WTC11 (cell line): Measurements from ENCODE around the gene SYK. TPM values are rescaled to one million over a fixed set of nuclear protein-coding genes. Genes with fewer than 3 reads are reported as not detected.

Experiments
- ATAC-seq: fragments of 200-7000 bp; cut with Tn5 transposase; 2 replicates; pipeline ENCODE4 v1.10.0; 2021; ENCODE audit warnings: mild to moderate bottlenecking, moderate library complexity
- CTCF ChIA-PET: fragments of 300-600 bp; sonication (Branson Sonifier 250); formaldehyde crosslinking; loops from one replicate; lab custom pipeline; 2021; ENCODE audit warnings: antibody characterized with exemption; lab: Charles Lee
- POLR2A ChIA-PET: fragments of 350-600 bp; sonication (Branson Sonifier 250); formaldehyde crosslinking; loops from one replicate; lab custom pipeline; 2021; ENCODE audit warnings: antibody characterized with exemption; lab: Charles Lee
- DNase-seq: peaks from one replicate; pipeline ENCODE4 v3.0.0; 2021; ENCODE audit warnings: low spot score
- H3K27ac Mint-ChIP-seq: 2 replicates; pipeline ENCODE4 v1.8.0; 2021; ENCODE audit warnings: mixed read lengths
- H3K27me3 Mint-ChIP-seq: 2 replicates; pipeline ENCODE4 v1.8.0; 2021; ENCODE audit warnings: low read depth, mild to moderate bottlenecking, moderate library complexity, mixed read lengths
- H3K36me3 Mint-ChIP-seq: 2 replicates; pipeline ENCODE4 v1.8.0; 2021; ENCODE audit warnings: mixed read lengths
- H3K4me1 Mint-ChIP-seq: 2 replicates; pipeline ENCODE4 v1.8.0; 2022; ENCODE audit warnings: mixed read lengths
- H3K4me3 Mint-ChIP-seq: 2 replicates; pipeline ENCODE4 v1.8.0; 2021; ENCODE audit warnings: mild to moderate bottlenecking, moderate library complexity, mixed read lengths
- H3K9me3 Mint-ChIP-seq: 2 replicates; pipeline ENCODE4 v1.8.0; 2021; ENCODE audit warnings: mixed read lengths
- ATF1 ChIP-seq: sonication (generic); formaldehyde crosslinking; IDR thresholded peaks from 2 replicates; pipeline ENCODE4 v1.8.1; 2023; ENCODE audit warnings: mild to moderate bottlenecking, moderate library complexity, missing genetic modification reagents
- EMX1 ChIP-seq: fragments of 250-450 bp; sonication (Bioruptor Pico); IDR thresholded peaks from 2 replicates; pipeline ENCODE4 v1.8.0; 2021; ENCODE audit warnings: mild to moderate bottlenecking
- FOXP1 ChIP-seq: sonication (generic); formaldehyde crosslinking; IDR thresholded peaks from 2 replicates; pipeline ENCODE4 v1.8.0; 2022; ENCODE audit warnings: missing genetic modification reagents, mild to moderate bottlenecking, moderate library complexity, borderline replicate concordance
- GTF2I ChIP-seq: fragments of 250-450 bp; sonication (Bioruptor Pico); conservative IDR thresholded peaks from 2 replicates; pipeline ENCODE4 v1.4.0; 2021; ENCODE audit warnings: mild to moderate bottlenecking
- NFATC4 ChIP-seq: fragments of 250-450 bp; sonication (Bioruptor Pico); IDR thresholded peaks from 2 replicates; pipeline ENCODE4 v1.9.0; 2021; ENCODE audit warnings: mild to moderate bottlenecking
- RORB ChIP-seq: fragments of 250-450 bp; sonication (Bioruptor Pico); IDR thresholded peaks from 2 replicates; pipeline ENCODE4 v1.9.0; 2021; ENCODE audit warnings: mild to moderate bottlenecking
- SMAD4 ChIP-seq: sonication (generic); formaldehyde crosslinking; IDR thresholded peaks from 2 replicates; pipeline ENCODE4 v1.8.0; 2022; ENCODE audit warnings: mild to moderate bottlenecking, missing genetic modification reagents
- ZNF138 ChIP-seq: sonication (generic); formaldehyde crosslinking; conservative IDR thresholded peaks from 2 replicates; pipeline ENCODE4 v1.8.1; 2022; ENCODE audit warnings: mild to moderate bottlenecking, moderate library complexity, missing genetic modification reagents
- ZNF396 ChIP-seq: fragments of 250-450 bp; sonication (Bioruptor Pico); IDR thresholded peaks from 2 replicates; pipeline ENCODE4 v1.8.0; 2021; ENCODE audit warnings: mild to moderate bottlenecking, moderate library complexity, borderline replicate concordance
- total RNA-seq: library from RNA; stranded (reverse); gene quantifications from 3 replicates; pipeline ENCODE4 v1.2.3, GENCODE V29; 2021
- TF ChIP-seq, protein P1 (sequence below): sonication (generic); formaldehyde crosslinking; IDR thresholded peaks from 2 replicates; pipeline ENCODE4 v1.8.0; 2022; ENCODE audit warnings: mild to moderate bottlenecking, missing genetic modification reagents
- TF ChIP-seq, protein P2 (sequence below): sonication (generic); formaldehyde crosslinking; IDR thresholded peaks from 2 replicates; pipeline ENCODE4 v1.8.0; 2023; ENCODE audit warnings: mild to moderate bottlenecking, missing genetic modification reagents
- TF ChIP-seq, protein P3 (sequence below): sonication (generic); formaldehyde crosslinking; IDR thresholded peaks from 2 replicates; pipeline ENCODE4 v1.8.1; 2023; ENCODE audit warnings: mild to moderate bottlenecking, missing genetic modification reagents, moderate library complexity
- TF ChIP-seq, protein P4 (sequence below): fragments of 250-450 bp; sonication (Bioruptor Pico); IDR thresholded peaks from 2 replicates; pipeline ENCODE4 v1.9.0; 2021; ENCODE audit warnings: mild to moderate bottlenecking
- TF ChIP-seq, protein P5 (sequence below): sonication (generic); formaldehyde crosslinking; IDR thresholded peaks from 2 replicates; pipeline ENCODE4 v1.8.1; 2023; ENCODE audit warnings: mild to moderate bottlenecking, missing genetic modification reagents
- TF ChIP-seq, protein P6 (sequence below): sonication (generic); formaldehyde crosslinking; conservative IDR thresholded peaks from 2 replicates; pipeline ENCODE4 v1.8.1; 2022; ENCODE audit warnings: mild to moderate bottlenecking, missing genetic modification reagents
- TF ChIP-seq, protein P7 (sequence below): fragments of 250-450 bp; sonication (Bioruptor Pico); IDR thresholded peaks from 2 replicates; pipeline ENCODE4 v1.9.0; 2021; ENCODE audit warnings: moderate library complexity, mild to moderate bottlenecking, inconsistent platforms, borderline replicate concordance
- TF ChIP-seq, protein P8 (sequence below): sonication (generic); formaldehyde crosslinking; IDR thresholded peaks from 2 replicates; pipeline ENCODE4 v1.8.0; 2023; ENCODE audit warnings: missing genetic modification reagents
- TF ChIP-seq, protein P9 (sequence below): sonication (generic); formaldehyde crosslinking; IDR thresholded peaks from 2 replicates; pipeline ENCODE4 v1.8.0; 2022; ENCODE audit warnings: mild to moderate bottlenecking, missing genetic modification reagents

SYK gene
- total RNA-seq, 1 experiment from 2014 or later: 7.4 TPM

DNA sequence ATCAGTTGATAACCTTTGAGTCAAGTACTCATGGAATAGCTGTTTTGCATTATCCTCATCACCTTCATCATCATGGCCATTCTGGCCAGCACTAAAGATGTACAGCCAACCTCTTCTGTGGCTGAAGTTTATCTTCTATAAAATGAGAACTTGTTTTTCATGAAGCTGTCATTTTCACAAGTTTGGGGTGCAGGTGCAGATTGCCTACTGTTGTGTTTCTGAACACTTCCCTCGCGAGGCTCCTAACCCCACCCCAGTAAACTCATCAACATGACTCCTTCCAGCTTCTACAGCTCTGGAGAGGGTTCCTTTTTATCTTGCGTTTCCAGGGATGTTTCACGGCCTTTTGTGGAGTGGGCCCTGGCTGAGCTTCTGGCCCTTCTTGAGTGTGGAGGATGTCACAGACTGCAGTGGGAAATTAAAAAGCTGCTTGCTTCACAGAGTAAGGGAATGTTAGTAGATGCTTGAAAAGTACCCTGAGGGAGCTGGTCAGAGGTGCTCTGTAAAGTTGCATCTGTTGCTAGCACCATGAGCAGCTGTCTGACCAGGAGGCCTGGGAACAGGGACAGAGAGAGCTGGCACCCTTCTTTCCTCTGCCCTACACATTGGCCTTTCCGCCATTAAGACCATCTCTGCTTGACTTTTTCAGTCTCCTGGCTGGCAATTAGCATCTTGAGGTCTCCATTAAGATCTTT lies 24.9 kb downstream of the SYK start:
- TF ChIP-seq SMAD4 (CRISPR knock-in tag) (no peak), ZNF396 (CRISPR knock-in tag) (no peak), GTF2I (CRISPR knock-in tag) (no peak), EMX1 (no peak), RORB (CRISPR knock-in tag) (no peak)
- TF ChIP-seq, protein P1, sequence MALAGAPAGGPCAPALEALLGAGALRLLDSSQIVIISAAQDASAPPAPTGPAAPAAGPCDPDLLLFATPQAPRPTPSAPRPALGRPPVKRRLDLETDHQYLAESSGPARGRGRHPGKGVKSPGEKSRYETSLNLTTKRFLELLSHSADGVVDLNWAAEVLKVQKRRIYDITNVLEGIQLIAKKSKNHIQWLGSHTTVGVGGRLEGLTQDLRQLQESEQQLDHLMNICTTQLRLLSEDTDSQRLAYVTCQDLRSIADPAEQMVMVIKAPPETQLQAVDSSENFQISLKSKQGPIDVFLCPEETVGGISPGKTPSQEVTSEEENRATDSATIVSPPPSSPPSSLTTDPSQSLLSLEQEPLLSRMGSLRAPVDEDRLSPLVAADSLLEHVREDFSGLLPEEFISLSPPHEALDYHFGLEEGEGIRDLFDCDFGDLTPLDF (CRISPR knock-in tag): no peak
- TF ChIP-seq, protein P2, sequence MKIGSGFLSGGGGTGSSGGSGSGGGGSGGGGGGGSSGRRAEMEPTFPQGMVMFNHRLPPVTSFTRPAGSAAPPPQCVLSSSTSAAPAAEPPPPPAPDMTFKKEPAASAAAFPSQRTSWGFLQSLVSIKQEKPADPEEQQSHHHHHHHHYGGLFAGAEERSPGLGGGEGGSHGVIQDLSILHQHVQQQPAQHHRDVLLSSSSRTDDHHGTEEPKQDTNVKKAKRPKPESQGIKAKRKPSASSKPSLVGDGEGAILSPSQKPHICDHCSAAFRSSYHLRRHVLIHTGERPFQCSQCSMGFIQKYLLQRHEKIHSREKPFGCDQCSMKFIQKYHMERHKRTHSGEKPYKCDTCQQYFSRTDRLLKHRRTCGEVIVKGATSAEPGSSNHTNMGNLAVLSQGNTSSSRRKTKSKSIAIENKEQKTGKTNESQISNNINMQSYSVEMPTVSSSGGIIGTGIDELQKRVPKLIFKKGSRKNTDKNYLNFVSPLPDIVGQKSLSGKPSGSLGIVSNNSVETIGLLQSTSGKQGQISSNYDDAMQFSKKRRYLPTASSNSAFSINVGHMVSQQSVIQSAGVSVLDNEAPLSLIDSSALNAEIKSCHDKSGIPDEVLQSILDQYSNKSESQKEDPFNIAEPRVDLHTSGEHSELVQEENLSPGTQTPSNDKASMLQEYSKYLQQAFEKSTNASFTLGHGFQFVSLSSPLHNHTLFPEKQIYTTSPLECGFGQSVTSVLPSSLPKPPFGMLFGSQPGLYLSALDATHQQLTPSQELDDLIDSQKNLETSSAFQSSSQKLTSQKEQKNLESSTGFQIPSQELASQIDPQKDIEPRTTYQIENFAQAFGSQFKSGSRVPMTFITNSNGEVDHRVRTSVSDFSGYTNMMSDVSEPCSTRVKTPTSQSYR (CRISPR knock-in tag): no peak
- TF ChIP-seq, protein P3, sequence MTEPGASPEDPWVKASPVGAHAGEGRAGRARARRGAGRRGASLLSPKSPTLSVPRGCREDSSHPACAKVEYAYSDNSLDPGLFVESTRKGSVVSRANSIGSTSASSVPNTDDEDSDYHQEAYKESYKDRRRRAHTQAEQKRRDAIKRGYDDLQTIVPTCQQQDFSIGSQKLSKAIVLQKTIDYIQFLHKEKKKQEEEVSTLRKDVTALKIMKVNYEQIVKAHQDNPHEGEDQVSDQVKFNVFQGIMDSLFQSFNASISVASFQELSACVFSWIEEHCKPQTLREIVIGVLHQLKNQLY (CRISPR knock-in tag): no peak
- TF ChIP-seq, protein P4, sequence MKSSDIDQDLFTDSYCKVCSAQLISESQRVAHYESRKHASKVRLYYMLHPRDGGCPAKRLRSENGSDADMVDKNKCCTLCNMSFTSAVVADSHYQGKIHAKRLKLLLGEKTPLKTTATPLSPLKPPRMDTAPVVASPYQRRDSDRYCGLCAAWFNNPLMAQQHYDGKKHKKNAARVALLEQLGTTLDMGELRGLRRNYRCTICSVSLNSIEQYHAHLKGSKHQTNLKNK: no peak
- TF ChIP-seq, protein P5, sequence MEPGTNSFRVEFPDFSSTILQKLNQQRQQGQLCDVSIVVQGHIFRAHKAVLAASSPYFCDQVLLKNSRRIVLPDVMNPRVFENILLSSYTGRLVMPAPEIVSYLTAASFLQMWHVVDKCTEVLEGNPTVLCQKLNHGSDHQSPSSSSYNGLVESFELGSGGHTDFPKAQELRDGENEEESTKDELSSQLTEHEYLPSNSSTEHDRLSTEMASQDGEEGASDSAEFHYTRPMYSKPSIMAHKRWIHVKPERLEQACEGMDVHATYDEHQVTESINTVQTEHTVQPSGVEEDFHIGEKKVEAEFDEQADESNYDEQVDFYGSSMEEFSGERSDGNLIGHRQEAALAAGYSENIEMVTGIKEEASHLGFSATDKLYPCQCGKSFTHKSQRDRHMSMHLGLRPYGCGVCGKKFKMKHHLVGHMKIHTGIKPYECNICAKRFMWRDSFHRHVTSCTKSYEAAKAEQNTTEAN: no peak
- TF ChIP-seq, all 79 proteins: peak for 0
- Mint-ChIP-seq H3K4me1 (peaks cover 12% of the 10 kb centered on the region), H3K4me3 (no peak overlapping the region), H3K27me3 (no peaks in the 10 kb centered on the region; the same call in 1 of the 2 replicates), H3K9me3 (peaks cover 41% of the 10 kb centered on the region), H3K36me3 (peaks cover 25% of the 10 kb centered on the region), H3K27ac (no peak overlapping the region)
- ChIA-PET POLR2A (no interaction called here), CTCF (no interaction called here)
- no peak for DNase-seq
- ATAC-seq: no peak

DNA sequence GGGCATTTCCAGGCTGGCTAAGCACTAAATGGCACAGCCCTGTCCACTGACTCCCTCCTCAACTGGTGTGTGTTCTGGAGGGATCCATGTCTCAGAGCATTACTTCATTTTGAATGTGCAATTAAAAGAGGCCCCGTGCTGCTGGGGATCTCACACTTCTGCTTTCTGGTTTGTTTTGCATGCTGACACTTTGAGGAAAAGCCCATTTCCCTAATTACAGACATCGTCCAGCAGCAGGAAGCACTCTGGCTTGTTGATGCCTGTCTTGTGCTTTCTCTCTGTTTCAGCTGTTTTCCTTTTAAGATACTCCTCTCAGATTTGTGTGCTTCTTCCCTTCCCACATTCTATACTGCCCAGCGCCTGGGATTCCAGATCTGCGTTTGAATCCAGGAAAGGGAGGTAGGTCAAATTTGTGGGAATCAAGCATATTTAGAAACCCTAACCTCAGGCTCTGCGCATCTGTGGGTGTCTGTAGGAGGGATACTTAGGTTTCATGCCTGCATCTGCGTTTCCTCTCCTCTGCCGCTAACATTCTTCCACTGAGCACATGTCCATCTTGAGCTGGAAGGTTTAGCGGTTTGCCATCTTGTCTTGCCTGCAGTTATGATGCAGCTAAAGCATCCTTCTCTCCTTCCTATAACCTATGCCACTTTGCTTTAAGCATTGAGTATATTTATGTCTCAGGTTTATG lies 25.7 kb downstream of the SYK start:
- H3K27me3 Mint-ChIP-seq: no peaks in the 10 kb centered on the region; the same call in 1 of the 2 replicates
- peaks cover 12% of the 10 kb centered on the region for H3K4me1 Mint-ChIP-seq
- ChIA-PET CTCF (no interaction called here), POLR2A (no interaction called here)
- ATAC-seq (no peak), DNase-seq (no peak)
- TF ChIP-seq ATF1 (CRISPR knock-in tag) (no peak), ZNF138 (CRISPR knock-in tag) (no peak), EMX1 (no peak), FOXP1 (no peak), NFATC4 (no peak)
- TF ChIP-seq, protein P6, sequence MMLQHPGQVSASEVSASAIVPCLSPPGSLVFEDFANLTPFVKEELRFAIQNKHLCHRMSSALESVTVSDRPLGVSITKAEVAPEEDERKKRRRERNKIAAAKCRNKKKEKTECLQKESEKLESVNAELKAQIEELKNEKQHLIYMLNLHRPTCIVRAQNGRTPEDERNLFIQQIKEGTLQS (CRISPR knock-in tag): no peak
- TF ChIP-seq, protein P7, sequence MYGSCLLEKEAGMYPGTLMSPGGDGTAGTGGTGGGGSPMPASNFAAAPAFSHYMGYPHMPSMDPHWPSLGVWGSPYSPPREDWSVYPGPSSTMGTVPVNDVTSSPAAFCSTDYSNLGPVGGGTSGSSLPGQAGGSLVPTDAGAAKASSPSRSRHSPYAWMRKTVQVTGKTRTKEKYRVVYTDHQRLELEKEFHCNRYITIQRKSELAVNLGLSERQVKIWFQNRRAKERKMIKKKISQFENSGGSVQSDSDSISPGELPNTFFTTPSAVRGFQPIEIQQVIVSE: no peak
- TF ChIP-seq, protein P8, sequence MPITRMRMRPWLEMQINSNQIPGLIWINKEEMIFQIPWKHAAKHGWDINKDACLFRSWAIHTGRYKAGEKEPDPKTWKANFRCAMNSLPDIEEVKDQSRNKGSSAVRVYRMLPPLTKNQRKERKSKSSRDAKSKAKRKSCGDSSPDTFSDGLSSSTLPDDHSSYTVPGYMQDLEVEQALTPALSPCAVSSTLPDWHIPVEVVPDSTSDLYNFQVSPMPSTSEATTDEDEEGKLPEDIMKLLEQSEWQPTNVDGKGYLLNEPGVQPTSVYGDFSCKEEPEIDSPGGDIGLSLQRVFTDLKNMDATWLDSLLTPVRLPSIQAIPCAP: no peak
- TF ChIP-seq, protein P9, sequence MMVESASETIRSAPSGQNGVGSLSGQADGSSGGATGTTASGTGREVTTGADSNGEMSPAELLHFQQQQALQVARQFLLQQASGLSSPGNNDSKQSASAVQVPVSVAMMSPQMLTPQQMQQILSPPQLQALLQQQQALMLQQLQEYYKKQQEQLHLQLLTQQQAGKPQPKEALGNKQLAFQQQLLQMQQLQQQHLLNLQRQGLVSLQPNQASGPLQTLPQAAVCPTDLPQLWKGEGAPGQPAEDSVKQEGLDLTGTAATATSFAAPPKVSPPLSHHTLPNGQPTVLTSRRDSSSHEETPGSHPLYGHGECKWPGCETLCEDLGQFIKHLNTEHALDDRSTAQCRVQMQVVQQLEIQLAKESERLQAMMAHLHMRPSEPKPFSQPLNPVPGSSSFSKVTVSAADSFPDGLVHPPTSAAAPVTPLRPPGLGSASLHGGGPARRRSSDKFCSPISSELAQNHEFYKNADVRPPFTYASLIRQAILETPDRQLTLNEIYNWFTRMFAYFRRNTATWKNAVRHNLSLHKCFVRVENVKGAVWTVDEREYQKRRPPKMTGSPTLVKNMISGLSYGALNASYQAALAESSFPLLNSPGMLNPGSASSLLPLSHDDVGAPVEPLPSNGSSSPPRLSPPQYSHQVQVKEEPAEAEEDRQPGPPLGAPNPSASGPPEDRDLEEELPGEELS (CRISPR knock-in tag): no peak
- H3K27ac Mint-ChIP-seq: no peak overlapping the region
- H3K4me3 Mint-ChIP-seq: no peak overlapping the region
- H3K36me3 Mint-ChIP-seq: peaks cover 20% of the 10 kb centered on the region
- H3K9me3 Mint-ChIP-seq: peaks cover 37% of the 10 kb centered on the region
